Neural progenitor cell (in vitro differentiated cells): ENCODE measurements around the gene NUAK1. TPM values are rescaled to one million over a fixed set of nuclear protein-coding genes. Genes with fewer than 3 reads are reported as not detected.

Experiments used
- DNase-seq: peaks from one replicate; pipeline ENCODE4 v3.0.0-alpha.2; 2016; ENCODE audit warnings: low spot score
- H2AFZ ChIP-seq: fragments of 200-600 bp; sonication (generic); replicated peaks from 2 replicates; pipeline ENCODE4 v1.6.1; 2016; ENCODE audit warnings: antibody characterized with exemption
- H3F3A ChIP-seq: fragments of 200-600 bp; sonication (generic); 2 replicates; pipeline ENCODE4 v1.6.1; 2016; ENCODE audit warnings: antibody characterized with exemption, low read depth
- H3K27ac ChIP-seq: fragments of 200-600 bp; sonication (generic); 2 replicates; pipeline ENCODE4 v1.5.1; 2016; ENCODE audit warnings: mild to moderate bottlenecking
- H3K27me3 ChIP-seq: fragments of 200-600 bp; sonication (generic); 2 replicates; pipeline ENCODE4 v1.6.1; 2016; ENCODE audit warnings: mild to moderate bottlenecking, moderate library complexity
- H3K36me3 ChIP-seq: fragments of 200-600 bp; sonication (generic); 2 replicates; pipeline ENCODE4 v1.5.1; 2016
- H3K4me1 ChIP-seq: fragments of 200-600 bp; sonication (generic); 2 replicates; pipeline ENCODE4 v1.6.1; 2016; ENCODE audit warnings: mixed run types
- H3K4me2 ChIP-seq: fragments of 200-600 bp; sonication (generic); 2 replicates; pipeline ENCODE4 v1.6.1; 2016
- H3K4me3 ChIP-seq: fragments of 200-600 bp; sonication (generic); 2 replicates; pipeline ENCODE4 v1.5.1; 2016
- H3K79me2 ChIP-seq: fragments of 200-600 bp; sonication (generic); 2 replicates; pipeline ENCODE4 v1.6.1; 2016; ENCODE audit warnings: low read depth
- H3K9ac ChIP-seq: fragments of 200-600 bp; sonication (generic); 2 replicates; pipeline ENCODE4 v1.6.1; 2016
- H3K9me3 ChIP-seq: fragments of 200-600 bp; sonication (generic); 2 replicates; pipeline ENCODE4 v1.5.1; 2016; ENCODE audit warnings: low read depth
- H4K20me1 ChIP-seq: fragments of 200-600 bp; sonication (generic); 2 replicates; pipeline ENCODE4 v1.6.1; 2016; ENCODE audit warnings: low read depth
- H3K27ac Mint-ChIP-seq: 3 replicates; pipeline ENCODE4 v1.8.0; 2021; ENCODE audit warnings: mixed read lengths
- H3K27me3 Mint-ChIP-seq: 2 replicates; pipeline ENCODE4 v1.8.0; 2022; ENCODE audit warnings: low read depth, mild to moderate bottlenecking, inconsistent platforms, moderate library complexity, mixed read lengths; ENCODE audit not compliant: insufficient read depth
- H3K36me3 Mint-ChIP-seq: 3 replicates; pipeline ENCODE4 v1.8.0; 2021; ENCODE audit warnings: mixed read lengths
- H3K4me1 Mint-ChIP-seq: 3 replicates; pipeline ENCODE4 v1.8.0; 2021; ENCODE audit warnings: mixed read lengths
- H3K4me3 Mint-ChIP-seq: 3 replicates; pipeline ENCODE4 v1.8.0; 2021; ENCODE audit warnings: mild to moderate bottlenecking, moderate library complexity, mixed read lengths
- H3K9me3 Mint-ChIP-seq: 3 replicates; pipeline ENCODE4 v1.8.0; 2020; ENCODE audit warnings: mixed read lengths
- EZH2 ChIP-seq: fragments of 200-600 bp; sonication (generic); IDR thresholded peaks from 2 replicates; pipeline ENCODE4 v1.6.1; 2017; ENCODE audit warnings: antibody characterized with exemption, mild to moderate bottlenecking, moderate library complexity
- EZH2phosphoT487 ChIP-seq: fragments of 200-600 bp; sonication (generic); IDR thresholded peaks from 2 replicates; pipeline ENCODE4 v1.6.1; 2017; ENCODE audit warnings: antibody characterized with exemption
- total RNA-seq: library from RNA; depleted of rRNA; stranded (reverse); fragments of >200 nt; gene quantifications from 2 replicates; pipeline ENCODE4 v1.2.3, GENCODE V29; 2015; ENCODE audit warnings: low replicate concordance
- TF ChIP-seq, protein P1 (sequence below): fragments of 200-600 bp; sonication (generic); IDR thresholded peaks from 2 replicates; pipeline ENCODE4 v1.5.1; 2017; ENCODE audit warnings: antibody characterized with exemption, mild to moderate bottlenecking

NUAK1 gene
- total RNA-seq, 1 donor from 2014 or later = 18.8 TPM

DNA sequence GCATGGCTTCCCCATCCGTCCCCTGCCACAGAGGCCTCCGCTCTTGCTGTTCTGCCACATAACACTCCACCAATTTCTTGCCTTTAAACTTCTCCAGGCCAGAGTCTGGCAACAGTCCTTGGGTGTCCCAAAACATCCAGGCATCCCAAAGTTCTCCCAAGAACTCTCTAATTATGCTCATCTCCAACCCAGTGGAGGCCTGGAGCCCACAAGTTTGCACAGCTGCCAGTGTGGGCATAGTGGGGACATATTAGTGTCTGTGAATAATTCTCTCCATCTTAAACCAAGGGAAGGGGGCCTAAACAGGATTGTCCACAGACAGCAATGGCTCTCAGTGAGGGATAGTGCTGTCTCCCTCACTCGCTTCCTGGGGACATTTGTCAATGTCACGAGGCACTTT, 124.8 kb downstream of the NUAK1 start:
- Histone ChIP-seq H4K20me1 (no peaks in the 10 kb centered on the region), H3K9me3 (no peaks in the 10 kb centered on the region)

More for the DNA sequence above, 124.8 kb downstream of the NUAK1 start:
- Mint-ChIP-seq H3K4me1 (no peaks in the 10 kb centered on the region), H3K36me3 (peaks cover 3% of the 10 kb centered on the region), H3K4me3 (no peak overlapping the region), H3K9me3 (peaks cover 16% of the 10 kb centered on the region), H3K27ac (no peak overlapping the region), H3K27me3 (peaks cover 6% of the 10 kb centered on the region)
- Histone ChIP-seq H3K4me3 (no peak overlapping the region), H3K9ac (no peak overlapping the region), H3K4me1 (no peaks in the 10 kb centered on the region), H3K27ac (no peak overlapping the region), H3F3A (no peaks in the 10 kb centered on the region), H3K4me2 (no peak overlapping the region), H2AFZ (no peak overlapping the region), H3K27me3 (no peaks in the 10 kb centered on the region), H3K79me2 (no peaks in the 10 kb centered on the region), H3K36me3 (no peaks in the 10 kb centered on the region)
- TF ChIP-seq, protein P1, sequence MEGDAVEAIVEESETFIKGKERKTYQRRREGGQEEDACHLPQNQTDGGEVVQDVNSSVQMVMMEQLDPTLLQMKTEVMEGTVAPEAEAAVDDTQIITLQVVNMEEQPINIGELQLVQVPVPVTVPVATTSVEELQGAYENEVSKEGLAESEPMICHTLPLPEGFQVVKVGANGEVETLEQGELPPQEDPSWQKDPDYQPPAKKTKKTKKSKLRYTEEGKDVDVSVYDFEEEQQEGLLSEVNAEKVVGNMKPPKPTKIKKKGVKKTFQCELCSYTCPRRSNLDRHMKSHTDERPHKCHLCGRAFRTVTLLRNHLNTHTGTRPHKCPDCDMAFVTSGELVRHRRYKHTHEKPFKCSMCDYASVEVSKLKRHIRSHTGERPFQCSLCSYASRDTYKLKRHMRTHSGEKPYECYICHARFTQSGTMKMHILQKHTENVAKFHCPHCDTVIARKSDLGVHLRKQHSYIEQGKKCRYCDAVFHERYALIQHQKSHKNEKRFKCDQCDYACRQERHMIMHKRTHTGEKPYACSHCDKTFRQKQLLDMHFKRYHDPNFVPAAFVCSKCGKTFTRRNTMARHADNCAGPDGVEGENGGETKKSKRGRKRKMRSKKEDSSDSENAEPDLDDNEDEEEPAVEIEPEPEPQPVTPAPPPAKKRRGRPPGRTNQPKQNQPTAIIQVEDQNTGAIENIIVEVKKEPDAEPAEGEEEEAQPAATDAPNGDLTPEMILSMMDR = no peak
- TF ChIP-seq EZH2phosphoT487 (no peak), EZH2 (no peak)
- no peak for DNase-seq

Other genes starting within 250 kb of the NUAK1 start
- 58.7 and 64.3 TPM in 2 replicates for gene CKAP4, start 109.1 kb upstream of the NUAK1 start, total RNA-seq
- gene TCP11L2, start 163.8 kb upstream of the NUAK1 start, total RNA-seq = 7.8 and 8.8 TPM in 2 replicates
- 8.4 and 8.8 TPM in 2 replicates for gene POLR3B, start 218.8 kb upstream of the NUAK1 start, total RNA-seq